Stimulated activated CD4-positive, alpha-beta T cell treated with anti-CD3 and anti-CD28 coated beads, Interleukin-4, amount 100 ng/mL, for 4 hours (primary cell): ENCODE data around the gene UBE3D.

Experiments
- DNase-seq, 2 experiments: peaks; one replicate each; pipeline ENCODE4 v3.0.0-alpha.2; 2020

The UBE3D gene, protein sequence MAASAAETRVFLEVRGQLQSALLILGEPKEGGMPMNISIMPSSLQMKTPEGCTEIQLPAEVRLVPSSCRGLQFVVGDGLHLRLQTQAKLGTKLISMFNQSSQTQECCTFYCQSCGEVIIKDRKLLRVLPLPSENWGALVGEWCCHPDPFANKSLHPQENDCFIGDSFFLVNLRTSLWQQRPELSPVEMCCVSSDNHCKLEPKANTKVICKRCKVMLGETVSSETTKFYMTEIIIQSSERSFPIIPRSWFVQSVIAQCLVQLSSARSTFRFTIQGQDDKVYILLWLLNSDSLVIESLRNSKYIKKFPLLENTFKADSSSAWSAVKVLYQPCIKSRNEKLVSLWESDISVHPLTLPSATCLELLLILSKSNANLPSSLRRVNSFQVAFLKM

DNA sequence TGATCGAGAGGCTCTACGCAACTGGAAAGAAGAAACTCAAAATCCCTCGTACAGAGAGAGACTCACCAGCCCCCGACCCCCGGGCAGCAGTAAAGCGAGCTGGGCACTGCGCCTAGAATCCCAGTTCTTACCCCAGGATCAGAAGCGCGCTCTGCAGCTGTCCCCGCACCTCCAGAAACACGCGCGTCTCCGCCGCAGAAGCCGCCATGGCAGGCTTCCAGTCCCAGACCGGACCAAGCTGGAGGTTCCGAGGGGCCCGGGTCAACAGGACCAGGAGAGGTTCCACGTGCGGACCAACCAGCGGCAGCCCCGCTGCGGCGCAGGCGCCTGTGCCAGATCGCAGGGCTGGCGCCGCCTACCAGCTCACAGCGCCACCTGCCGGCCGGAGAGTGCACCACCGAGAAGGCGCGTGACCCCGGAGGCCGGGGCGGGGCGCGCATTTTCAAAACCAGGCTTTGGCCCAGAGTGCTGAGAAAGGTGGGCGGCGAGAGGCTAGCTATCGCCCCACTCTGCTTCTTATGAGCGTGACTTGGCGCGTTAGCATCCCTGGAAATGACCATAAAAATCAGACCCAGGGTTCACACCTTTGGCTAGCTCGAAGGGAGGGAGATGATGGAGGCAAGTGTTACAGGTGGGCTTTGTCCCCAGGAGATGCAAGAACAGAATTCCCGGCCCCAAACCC is at the start of gene UBE3D:
UBE3D (minus strand) TSS at position 331 of the 682 bp plus-strand sequence; CDS start at position 208, 123 bp downstream.
- peak; percentile 85 to 96 for DNase-seq

DNA sequence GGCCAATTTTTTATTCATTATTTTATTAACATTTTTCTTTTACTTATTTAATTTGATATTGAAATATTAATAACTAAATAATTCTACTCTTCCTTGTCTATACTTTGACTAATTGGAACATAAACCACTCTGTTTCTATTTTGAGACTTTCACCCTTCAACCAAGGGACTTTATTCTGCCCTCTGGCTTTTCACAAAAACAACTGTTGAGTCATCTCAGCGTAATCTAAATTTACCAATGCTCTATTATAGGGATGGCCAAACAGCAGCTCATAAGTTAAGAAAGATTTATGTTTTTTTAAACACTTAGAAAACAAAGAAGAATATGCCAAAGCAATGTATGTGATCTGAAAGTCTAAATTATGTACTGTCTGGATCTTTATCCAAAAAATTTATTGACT is 48.5 kb upstream of the UBE3D start:
- no peak for DNase-seq

DNA sequence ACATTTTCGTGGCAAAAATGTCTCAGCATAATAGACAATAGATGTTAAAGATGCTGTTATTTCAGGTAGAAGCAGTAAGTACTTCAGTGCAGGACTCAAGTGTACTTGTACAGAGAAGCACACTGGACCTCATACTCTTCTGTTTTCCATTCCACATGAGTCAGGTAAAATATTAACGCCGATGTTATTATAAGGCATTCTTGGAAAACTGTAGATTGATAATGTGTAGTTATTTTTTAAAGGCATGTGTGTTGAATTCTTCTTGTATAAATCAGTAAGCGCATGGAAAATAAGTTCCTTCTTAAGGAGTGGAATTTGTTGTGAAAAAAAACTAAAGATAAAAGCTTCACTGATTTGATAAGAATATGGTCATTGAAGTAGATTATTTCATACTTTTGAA is 47.6 kb upstream of the UBE3D start:
- DNase-seq = no peak

DNA sequence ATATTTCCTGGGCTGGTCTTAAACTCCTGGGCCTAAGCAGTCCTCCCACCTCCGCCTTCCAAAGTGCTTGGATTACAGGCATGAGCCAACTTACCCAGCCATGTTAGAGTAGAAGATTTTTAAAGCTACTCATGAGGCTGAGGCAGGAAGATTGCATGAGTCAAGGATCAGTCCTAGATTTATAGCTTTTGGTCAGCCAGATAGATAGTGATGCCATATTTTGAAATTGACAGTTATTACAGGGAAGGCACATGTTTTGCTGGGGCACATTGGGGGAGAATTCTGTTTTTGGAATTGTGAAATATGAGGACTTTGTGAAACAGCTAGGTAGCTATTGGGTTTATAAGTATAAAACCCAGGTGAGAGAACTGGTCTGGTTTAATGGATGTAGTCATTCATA is 42.7 kb upstream of the UBE3D start:
- no peak for DNase-seq

DNA sequence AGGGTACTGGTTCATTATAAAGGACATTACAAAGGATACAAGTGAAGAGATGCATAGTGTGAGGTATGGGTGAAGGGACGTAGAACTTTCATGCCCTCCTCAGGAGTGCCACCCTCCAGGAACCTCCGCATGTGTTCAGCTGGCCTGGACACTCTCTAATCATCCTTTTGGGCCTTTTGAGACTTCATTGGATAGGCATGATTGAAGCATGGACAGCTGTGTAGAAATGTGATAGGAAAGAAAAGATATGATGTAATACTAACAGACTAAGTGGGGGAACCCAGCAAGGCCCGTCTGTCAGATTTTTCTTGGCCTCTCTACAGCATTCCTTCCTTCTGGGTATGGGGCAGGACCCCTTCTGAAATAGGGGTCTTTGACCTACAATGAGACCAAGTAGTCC is 32.9 kb upstream of the UBE3D start:
- no peak for DNase-seq

DNA sequence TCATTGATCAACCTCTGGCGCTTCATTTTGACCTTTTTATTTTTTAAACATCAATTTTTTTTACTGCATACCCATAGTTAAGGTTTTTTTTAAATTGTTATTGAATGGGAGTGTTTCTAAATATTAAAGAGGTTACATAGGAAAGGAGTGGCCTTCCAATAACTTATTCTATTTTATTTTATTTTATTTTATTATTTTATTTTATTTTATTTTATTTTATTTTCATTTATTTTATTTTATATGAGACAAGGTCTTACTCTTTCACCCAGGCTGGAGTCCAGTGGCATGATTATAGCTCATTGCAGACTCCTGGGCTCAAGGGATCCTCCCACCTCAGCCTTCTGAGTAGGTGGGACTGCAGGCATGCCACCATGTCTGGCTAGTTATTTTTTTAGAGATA is 32.0 kb upstream of the UBE3D start:
- DNase-seq = no peak

DNA sequence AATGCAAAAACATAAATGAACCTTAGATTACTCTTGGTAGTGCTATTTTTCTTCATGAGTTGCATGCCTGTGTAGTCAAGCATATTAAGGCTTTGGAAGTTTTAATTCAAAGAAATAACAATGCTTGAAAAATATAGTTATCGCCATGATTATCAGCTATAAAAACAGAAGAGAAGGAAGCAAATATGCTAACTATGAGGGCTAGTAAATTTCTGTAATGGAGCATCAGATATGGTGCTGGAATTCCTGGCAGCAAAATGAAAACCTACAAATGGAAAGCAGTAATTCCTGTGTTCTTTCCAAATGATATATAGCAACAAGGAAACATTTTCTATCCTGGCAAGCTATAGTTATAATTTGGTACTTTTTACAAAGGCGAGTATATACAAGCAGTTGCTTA is 31.6 kb upstream of the UBE3D start:
- DNase-seq = no peak

DNA sequence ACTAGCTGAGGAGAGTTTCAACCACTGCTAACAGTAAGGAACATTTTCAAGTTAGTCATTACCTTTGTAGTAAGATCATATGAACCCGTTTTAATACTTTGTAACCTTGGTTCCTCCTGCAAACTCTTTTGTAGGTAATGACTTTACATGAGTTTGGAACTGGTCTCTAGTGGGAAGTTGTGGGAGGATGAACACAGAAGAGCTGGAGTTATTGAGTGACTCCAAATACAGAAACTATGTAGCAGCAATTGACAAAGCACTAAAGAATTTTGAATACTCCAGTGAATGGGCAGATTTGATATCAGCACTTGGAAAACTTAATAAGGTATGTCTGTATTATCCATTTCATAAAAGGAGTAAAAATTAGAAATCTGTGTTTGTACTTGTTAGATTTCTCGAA is 31.1 kb upstream of the UBE3D start:
- no peak for DNase-seq

DNA sequence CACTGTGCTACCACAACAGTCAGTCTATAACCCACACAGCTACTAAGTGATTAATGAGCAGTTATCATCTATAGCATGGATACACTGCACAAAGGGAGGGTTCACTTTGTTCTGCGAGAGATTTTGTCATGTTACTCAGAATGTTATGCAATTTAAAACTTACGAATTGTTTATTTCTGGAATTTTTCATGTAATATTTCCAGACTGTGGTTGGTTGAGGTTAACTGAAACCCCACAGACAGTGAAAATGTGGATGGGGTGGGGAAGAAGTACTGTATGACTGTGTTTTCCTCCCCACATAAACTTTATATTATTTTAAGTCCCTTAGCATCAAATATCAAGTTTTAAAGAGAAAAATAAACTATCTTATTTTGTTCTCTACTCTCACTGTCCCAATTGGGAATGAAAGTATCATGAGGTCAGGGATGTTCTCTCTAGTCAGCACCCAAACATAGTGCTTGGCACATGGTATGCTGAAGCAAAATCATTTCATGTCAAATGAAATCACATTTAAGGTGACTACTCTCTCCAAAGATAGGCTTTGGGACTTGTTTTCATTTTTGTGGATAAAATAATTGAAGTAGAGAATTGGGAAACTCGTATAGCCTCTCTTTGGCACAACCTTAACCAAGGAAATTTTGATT is 27.2 kb upstream of the UBE3D start:
- DNase-seq = no peak

DNA sequence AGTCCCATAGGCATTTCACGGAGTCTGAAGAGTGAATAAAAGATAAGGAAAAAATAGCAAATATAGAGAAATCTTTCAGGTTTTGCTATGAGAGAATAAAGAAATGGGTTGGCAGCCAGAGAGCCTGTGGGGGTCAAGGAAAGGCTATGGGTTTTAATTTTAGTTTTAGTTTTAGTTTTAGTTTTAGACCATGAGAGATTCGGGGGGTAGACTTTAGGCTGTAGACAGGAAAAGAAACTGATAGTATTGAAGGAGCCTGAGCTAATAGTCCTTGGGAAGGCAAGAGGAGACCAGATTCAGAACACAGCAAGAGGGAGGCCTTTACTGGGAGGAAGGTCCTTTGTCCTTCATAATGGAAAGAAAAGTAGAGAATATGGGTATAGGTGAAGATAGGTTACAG is 21.1 kb upstream of the UBE3D start:
- DNase-seq = no peak

DNA sequence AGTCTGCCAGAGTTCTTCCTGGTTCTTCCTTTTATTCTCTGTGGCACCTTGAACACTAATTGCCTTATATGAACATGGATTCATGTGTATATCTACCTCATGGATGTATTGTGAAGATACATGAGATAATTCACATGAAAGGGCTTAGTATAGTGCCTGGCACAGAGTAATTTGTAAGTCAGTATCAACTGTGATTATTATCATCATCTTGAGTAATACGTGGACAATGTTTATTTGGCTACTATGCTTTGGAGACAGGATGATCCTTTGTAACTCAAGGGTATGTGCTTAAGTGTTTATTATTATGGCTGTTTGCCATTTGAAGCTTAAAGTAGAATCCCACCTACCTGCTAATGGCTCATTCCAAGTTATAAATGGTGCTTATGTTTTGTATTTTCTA is 17.8 kb upstream of the UBE3D start:
- no peak for DNase-seq

DNA sequence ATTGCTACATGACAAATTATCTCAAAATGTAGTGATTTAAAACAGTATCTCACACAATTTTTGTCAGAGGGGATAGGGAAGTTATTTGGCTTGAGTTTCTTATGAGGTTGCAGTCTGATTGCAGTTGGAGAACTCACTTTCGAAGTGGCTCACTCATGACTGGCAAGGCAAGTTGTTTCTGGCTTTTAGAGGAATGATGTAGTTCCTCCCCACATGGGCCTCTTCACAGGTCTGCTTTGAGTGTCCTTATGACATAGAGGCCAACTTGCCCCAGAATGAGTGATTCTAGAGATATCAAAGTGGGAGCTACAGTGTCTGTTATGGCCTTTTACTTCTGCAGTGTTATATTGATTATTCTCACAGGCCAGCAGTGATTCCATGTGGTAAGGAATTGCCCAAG is 8.0 kb upstream of the UBE3D start:
- DNase-seq = no peak

DNA sequence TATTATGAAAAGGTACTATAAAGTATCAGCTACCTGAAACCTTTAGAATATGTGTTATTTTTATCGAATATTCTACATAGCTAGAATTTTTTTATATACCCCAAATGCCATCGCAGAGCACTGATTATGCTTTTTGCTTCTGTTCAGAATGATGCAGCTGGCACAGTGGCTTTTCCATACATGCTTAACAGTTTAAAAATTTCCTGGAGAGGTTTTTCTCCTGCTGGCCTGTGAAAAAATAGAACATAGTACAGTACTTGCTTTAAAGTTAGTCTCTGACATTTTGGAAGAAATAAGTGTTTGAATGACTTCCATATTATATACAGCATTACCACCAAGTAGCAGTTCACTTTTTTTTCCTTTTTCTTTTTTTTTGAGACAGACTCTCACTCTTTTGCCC is 7.1 kb upstream of the UBE3D start:
- DNase-seq = no peak

DNA sequence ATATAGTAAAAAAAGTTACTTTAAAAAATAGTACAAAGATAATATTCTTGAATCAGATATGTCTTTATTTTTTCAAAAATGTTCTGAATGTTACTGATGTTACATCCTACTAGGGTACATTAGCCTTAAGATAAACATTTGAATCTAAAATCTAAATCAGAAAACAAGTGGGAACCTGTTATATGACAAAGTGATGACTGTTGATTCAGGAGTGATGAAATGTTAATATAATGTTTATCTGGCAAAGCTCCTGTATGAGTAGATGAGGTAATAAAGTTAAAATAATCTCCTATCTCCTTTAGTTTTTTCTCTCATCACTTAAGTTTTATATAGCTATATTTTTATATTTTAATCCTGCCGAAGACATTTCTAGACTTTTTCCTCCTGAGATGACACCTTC is 6.1 kb upstream of the UBE3D start:
- no peak for DNase-seq

DNA sequence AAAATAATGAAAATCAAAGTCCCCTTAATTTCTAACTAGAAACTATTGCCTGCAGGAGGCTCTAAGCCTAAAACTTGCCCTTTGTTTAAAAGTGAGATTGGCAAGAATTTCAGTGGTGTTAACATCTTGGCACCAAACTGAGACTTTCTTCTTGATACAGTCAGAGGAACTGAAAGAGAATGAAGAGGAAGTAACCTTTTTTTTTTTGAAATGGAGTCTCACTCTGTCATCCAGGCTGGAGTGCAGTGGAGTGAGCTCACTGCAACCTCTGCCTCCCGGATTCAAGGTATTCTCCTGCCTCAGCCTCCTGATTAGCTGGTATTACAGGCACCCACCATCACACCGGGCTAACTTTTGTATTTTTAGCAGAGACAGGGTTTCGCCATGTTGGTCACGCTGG is 5.4 kb upstream of the UBE3D start:
- DNase-seq = no peak

DNA sequence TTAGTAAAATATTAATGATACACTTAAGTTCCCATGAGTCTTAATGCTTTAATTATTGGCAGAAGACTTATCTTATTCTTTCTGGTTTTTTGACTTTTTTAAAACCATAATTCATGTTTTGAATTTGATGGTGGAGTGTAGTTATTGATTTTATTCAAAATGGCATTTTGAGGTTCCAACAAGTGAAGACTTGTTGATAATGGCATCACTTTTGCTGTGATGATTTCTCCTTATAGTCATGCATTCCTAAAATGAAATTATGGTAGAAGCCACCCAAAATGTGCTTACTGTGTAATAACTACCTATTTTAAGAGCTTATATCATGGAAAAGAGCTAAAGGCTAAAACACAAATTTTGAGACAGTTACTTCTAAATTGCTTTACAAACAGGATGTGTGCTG is 4.0 kb upstream of the UBE3D start:
- DNase-seq = no peak

DNA sequence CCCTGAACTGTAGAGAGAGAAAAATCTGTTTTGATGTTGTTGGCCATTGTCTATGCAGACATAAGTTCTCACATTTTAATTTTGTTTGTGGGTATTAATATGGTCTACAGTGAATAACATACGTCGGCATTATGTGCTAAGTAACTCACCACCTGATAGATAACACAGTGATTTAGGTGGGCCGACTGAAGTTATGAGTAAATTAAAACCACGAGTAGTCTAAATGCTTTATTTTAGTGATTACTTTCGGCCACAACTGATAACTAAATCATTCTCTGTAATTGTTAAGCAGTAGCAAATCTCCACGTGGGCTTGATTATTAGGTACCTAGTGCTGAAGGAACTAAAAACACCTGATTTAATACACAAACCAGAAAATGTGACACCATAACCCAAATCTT is 3.0 kb upstream of the UBE3D start:
- DNase-seq = no peak

DNA sequence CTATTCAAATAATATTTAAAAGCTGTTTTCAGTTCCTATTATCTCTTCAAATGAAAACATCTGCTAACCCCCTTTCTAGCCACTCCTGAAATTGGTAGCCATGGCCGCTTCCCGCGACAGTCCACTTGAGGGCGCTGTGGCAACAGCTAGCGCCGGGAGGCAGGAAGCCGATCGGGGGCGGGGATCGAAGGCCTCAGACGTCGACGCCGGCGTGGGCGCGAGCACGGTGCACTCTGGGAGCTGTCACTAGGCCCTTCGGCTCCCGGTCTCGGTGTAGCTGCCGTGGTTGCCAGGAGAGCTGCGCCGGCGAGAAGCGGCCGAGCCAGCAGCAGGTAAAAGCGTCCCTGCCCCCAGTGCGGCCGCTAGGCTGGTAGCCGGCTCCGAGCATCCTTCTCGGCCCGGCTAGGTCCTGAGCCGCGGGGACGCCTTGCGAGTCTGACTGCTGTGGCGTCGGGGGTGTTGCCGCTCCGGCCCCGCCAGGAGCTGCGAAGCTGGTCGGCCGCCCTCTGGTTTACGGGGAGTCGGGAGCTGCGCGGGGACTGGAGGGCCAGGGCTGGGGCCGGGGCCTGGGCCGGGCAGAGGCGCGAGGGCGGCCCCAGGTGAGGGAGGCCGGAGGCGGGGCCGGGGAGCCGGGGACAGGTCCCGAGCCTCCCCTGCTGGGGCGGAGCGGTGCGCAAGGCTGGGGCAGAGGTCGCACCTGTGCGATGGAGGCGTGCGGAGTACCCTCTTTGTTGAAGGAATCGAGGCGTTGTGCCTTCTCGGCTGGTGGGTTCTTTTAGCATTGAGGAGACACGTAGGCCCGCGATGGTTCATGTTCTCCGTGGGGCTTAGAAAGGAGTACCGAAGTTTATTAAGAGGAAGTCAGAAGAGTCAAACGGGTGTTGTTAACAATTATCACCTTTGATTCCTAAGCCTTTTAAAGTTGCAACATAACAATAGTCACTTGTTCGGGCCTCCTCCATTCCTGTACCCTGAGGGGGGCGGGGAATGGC is 2.1 kb upstream of the UBE3D start, which contains the start of gene DOP1A:
DOP1A (plus strand) TSS at position 224 of the 992 bp plus-strand sequence. CDS start 29,307 bp downstream, outside the sequence.
- peak; percentile 95 to 98 for DNase-seq

DNA sequence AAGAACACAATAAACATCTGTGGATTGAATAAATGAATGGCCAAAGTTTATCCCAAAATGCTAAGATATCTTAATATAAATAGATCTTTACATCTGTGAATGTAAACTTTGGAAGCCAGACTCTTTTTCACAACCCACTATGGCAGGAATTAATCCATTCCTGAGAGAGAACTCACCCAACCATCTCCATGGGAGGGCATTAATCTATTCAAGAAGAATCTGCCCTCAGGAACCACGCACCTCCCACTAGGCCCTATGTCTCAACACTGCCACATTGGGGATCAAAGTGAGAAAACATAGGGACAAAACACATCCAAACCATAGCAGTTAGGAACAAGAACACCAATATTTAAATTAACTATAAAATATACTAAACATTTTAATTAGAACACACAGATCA is 3.4 kb downstream of the UBE3D start:
- no peak for DNase-seq

DNA sequence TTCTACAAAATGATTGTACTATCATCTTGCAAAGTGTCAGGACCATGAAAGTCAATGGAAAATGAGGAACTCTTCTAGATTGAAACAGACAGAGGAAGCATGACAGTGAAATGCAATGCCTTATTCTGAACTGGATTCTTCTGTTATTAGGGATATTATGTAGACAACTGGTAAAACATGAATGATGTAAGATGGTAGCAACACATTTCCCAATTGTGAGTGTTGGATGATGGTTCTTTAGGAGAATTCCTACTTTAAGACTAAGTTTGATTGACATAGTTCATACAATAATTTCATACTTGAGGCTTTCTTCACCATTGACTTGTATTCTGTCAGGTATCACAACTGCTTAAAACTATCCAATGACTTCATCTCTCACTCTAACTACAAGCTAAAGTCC is 4.5 kb downstream of the UBE3D start:
- DNase-seq = no peak

DNA sequence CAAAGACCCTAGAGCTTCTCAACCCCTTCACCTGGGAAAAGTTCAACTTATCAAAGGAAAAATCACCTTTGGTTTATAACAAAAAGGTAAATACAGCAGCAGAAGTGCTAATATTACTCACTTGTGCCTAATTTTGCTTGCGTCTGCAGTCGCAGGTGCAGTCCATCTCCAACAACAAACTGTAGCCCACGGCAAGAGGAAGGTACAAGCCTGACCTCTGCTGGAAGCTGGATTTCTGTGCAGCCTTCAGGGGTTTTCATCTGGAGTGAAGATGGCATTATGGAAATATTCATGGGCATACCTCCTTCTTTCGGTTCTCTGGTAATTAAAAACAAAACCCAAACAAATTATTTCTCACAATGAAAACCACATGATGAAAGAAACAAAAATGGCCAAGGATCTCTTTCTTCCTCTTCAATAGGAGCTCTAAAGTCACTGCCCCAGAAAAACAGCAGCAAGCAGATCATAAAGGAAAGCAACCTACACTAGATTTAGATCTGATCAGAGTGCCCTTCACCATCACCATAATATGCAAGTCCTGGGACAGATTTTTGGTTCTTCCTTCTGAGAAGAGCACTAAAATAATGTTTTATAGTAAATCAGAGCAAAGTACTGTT is 7.8 kb downstream of the UBE3D start:
- no peak for DNase-seq

DNA sequence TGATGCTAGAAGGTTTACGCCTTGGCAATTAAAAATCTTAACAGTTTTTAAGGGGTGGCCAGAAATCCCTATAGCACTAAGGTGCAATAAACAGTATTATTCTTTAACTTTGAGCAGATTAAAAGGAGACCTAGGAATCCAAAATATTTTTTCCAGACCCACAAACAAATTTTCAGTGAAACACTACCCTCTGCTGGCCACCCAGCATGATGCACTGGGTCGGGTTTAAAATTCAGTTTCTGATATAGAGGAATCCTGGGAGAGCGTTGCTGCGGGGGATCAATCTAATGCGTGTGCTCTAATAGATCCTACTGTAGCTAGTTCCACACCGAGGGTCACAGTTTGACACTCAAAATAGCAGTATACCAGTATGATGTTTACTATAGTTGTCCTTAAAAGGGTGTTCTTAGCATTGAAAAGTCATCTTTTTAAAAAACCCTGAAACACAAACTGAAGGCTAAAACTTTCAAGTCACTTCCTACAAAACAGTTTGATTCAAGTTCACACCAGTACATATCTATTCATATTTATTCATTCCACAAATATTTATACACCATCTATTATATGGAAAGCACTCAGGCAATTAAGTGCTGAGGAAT is 10.2 kb downstream of the UBE3D start:
- DNase-seq = peak; percentile 4 to 23
